Activated CD4-positive, alpha-beta T cell treated with anti-CD3 and anti-CD28 coated beads for 1 hour (primary cell): ENCODE data around the gene LEMD2.

Experiments used
- DNase-seq: peaks from one replicate; pipeline ENCODE4 v3.0.0-alpha.2; 2020

The LEMD2 gene

DNA sequence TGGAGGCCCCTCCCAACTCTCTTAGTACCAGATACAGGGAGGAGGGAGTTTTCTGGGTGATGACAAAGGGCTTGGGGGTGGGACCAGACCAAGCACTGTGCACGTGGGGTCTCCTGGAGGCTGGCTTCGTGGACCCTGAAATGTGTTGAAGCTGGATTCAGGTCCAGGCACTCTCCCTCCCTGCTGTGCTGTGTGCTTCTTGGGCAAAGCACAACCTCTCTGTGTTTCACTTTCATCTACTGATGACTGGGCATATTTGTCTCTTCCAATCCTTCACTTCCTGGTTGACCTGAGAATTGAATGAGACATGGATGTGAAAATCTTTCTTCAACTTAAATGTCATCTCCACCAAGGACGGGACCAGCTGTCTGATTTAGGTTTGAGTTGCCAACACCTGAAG lies 29.4 kb upstream of the LEMD2 start:
- no peak for DNase-seq

DNA sequence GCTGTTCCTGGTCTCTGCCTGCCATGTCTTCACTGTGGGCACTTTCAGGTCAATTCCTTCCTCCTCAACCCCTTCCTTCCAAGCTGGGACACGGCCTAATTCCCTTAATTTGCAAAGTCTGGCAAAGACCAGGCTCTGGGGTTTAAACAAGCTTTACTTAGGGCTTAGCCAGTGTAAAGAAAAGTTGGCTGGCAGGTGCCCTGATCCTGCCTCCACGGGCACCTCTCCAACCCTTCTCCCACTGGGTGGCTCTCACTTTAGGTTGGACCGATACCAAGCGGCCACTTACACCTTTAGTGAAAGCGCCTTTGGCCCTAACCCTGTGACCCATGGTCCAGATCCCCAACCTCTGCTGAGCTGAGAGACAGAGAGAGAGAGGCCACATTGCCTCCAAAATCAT lies 28.6 kb upstream of the LEMD2 start:
- no peak for DNase-seq

GRCh38 chr6:33816911-33817310 lies 28.0 kb upstream of the LEMD2 start:
- no peak for DNase-seq

GRCh38 chr6:33815854-33816253 lies 26.9 kb upstream of the LEMD2 start:
- no peak for DNase-seq

- DNase-seq = no peak
Measured at GRCh38 chr6:33813990-33814985, 25.4 kb upstream of the LEMD2 start.

DNA sequence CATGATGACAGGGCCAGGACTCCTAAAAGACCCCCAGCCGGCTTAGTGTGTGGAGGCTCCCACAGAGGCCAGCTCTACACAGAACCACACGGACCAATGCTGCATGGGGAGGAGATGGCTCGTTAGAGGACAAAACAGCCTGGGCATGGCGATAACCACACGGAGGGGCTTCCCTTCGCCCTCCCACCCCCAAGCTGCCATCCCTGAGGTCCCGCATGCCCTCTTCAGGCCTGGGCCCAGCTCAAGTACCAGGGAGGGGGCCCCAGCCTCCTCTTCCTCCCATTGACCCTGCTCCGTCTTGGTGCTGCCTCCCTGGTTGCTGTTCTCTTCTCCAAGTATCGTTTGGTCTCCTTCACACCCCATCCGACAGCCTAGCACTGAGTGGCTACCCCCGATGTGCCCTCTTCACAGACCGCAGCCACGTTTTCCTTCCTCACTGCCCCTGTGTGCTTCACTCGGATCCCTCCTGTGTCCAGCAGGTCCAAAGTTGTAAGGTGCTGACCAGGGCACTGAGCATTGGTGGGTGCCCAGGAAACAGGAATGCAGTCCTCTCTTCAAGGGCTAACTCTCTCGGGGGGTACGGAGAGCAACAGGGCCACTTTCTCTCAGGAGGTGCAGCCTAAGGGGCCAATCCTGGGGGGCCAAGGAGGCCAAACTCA lies 24.4 kb upstream of the LEMD2 start:
- no peak for DNase-seq

- no peak for DNase-seq
Measured at GRCh38 chr6:33812669-33813068, 23.7 kb upstream of the LEMD2 start.

GRCh38 chr6:33809594-33809993 lies 20.7 kb upstream of the LEMD2 start:
- DNase-seq = no peak

DNA sequence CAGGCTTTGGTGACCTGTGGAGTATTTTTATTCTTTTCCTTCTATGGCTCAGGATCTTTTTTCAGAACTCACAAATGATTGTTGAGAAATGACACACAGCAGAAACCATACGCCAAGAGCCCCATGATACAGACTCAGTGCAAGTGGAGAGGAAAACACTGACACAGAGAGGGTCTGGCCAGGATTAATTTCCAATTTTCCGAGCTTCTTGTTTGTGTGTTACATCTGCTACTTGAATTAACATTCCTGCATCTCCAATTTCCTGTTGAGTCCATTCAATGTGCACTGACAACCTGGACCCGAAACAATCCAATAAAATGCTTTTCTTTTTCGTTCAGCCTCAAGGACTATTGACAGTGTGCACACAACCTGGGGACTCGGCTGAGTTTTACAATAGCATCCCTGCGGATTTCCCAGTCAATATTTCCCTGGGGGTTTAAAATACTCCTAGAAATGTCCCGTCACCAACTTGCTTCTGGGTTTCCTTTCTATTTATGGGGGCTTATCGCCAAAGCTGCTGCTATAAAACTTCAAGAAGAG lies 19.8 kb upstream of the LEMD2 start:
- no peak for DNase-seq

DNA sequence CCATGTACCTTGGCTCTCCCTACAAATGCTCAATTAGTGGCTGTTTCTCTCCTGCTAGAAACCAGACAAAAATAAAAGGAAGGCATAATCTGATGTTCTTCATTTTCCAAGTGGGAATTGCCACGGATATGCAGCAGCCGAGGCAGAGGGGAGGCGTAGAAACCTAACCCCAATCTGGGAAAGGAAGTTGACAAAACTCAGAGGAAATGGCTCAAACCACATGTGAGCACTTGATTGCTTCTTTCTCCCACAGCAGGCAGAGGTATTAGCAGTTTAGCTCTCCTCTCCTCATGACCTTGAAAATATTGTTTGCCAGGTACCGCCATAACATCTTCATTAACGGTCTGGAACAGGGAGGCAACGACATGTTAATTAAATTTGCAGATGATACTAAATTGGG lies 18.7 kb upstream of the LEMD2 start:
- DNase-seq = no peak

DNA sequence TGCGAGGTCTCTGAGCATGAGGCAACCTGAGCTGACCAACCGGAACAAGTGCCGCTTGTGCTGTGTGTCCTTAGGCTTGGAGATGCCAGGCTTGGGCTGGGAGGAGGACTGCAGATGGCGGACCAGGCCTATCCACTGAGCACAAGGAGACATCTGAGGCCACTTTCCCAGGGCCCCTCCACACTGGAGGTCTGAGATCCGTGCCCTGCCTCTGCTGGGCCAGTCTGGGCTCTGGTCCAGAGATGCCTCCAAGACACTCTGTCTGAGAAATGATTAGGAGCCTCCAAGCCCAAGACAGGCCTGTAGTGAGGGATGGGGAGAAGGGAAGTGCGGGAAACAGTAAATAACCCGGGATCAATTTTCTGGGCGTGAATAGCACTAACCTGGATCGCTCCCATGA lies 17.9 kb upstream of the LEMD2 start:
- DNase-seq = no peak

DNA sequence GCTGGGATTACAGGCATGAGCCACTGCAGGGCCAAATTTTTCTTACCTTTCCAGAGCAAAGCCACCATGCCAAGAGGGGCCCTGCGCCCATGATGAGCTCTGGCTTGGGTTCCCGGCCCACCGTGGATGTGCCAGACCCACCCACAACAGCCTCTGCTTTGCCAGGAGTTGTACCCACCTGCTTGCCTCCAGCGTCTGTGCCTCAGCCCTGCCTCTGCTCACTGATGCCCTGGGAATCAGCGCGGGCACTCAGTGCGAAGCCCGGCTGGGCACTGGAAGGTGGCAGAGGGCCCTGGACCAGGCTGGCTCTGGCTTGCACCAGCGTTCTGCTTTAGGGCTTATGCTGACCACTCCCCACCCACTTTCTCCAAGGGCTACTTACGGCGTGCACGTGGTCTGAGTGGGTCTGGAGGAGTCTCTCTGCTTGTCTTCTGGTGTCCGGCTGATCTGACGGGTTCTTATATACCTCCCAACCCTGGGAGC lies 14.7 kb upstream of the LEMD2 start, which contains the start of gene MLN:
Gene MLN, minus strand, starts transcription at position 433 of the 483 bp plus-strand sequence. CDS start 2,840 bp downstream, outside the sequence.
- DNase-seq = no peak

DNA sequence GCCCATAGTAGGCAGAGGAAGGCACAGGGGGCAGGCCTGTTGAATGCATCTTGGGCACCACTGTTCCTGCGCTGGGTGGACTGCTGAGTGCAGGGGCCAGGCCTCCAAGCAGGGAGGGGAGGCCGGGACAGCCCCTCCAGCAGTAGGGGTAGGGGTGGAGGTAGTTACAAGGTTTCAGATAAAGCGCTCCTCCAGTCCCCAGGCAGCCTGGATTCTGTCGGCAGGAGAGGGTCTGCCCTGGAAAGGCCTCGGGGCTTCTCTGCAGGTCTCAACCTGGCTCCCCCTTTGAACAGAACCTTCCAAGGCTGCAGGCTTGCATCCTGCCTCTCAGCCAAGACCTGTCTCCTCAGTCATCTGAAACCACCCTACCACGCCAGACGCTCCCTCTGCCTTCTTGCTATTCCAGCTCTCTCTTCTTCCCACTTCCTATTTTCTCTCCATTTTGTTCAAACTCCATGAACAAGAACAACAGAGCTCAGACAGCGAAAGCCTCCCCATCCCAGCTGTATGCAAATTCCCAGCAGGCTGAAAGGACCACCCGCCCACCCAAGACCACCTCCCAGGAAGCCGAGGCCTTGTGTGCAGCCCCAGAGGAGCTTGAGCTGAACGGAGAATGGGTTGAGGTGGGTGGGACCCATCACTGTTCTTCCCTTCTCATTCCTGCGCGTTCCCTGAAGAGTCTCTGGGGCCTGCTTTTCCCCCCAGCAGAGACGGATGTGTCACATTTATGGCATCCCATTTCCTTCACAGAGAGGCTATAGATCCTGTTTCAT lies 13.4 kb upstream of the LEMD2 start:
- no peak for DNase-seq

- DNase-seq = no peak
Measured at GRCh38 chr6:33801611-33802010, 12.7 kb upstream of the LEMD2 start.

DNA sequence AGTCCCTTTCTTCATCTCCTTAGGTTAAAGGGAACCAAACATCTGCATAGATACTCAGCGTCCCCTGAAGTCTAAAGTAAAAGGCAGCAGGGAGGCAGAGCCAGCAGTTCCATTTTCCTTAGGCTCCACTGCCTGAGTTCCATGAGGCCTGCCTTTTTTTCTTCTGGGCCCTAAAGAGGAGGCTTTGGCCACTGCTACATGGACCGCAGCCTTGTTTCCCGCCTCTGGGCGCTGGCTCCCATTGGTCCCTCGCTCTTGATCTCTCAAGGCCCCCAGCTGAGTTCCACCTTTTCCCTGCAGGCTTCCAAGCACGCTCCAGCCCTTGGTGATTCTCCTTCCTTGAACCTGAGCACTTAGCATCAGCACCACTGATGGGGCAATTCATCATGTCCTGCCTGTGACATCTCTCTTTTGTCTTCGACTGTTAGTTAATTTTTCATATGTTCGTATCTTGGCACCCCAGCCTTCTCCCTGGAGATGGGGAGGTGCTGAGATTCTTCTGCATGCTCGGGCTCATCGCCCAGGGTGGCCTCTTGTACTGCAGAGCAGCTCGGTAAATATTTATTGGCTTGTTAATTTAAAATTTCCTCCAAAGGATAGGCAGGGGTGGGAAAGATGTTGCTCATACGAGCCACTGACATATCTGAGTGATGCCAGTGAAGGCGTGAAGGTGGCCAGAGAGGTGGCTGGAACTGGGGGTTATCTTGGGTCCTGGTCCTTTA lies 11.5 kb upstream of the LEMD2 start:
- no peak for DNase-seq

DNA sequence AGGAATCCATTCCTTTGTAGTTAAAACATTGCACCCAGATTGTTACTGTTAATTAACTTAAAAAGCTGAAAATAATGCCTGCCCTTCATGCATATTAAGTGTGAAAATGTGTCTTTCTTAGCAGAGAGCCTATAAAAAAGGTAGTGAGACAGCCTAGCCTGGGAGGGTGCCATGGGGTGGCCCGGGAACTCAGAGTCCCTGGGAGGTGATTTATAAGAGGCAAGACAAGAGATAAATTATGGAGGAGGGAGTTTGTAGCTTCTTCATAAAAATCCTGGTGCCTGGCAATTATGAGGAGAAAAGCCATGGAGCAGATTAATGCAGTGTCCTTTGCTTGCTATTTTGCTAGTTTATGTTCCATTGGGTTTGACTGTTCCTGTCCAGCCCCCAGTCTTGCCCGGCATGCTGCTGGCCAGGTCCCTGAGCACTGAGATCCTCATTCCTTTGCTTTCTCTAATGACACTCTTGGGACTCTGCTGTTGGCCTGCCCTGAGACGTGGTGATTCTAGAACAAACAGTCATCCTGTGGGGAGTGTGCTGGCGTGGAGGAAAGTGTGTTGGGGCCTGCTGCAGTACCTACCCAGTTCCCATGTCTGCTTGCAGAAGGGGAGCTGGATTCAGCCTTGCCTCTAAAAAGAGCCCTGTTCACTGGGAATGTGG lies 10.7 kb upstream of the LEMD2 start:
- no peak for DNase-seq

DNA sequence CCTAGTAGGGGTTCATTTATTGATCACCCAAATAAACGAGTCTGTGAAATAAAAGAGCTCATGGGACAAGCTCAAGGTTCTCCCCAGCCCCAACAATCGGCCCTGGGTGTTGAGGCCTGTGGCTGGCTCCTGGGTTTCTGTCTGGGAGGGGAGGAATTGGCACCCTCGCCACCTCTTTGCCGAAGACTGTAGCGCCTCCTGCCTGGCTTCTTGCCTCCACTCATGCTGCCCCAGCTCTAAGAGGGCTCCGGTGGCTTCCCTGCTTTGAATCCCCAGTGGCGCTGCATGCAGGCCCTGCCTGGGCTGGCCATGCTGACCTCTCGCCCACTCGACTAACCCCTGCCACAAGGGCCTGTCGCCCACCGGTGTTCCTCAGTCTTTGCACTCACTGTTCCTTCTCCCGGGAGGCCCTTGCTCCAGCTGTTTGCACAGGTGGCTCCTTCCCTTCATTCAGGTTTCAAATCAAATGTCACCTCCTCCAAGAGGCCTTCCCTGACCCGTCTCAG lies 9.5 kb upstream of the LEMD2 start:
- DNase-seq = no peak

DNA sequence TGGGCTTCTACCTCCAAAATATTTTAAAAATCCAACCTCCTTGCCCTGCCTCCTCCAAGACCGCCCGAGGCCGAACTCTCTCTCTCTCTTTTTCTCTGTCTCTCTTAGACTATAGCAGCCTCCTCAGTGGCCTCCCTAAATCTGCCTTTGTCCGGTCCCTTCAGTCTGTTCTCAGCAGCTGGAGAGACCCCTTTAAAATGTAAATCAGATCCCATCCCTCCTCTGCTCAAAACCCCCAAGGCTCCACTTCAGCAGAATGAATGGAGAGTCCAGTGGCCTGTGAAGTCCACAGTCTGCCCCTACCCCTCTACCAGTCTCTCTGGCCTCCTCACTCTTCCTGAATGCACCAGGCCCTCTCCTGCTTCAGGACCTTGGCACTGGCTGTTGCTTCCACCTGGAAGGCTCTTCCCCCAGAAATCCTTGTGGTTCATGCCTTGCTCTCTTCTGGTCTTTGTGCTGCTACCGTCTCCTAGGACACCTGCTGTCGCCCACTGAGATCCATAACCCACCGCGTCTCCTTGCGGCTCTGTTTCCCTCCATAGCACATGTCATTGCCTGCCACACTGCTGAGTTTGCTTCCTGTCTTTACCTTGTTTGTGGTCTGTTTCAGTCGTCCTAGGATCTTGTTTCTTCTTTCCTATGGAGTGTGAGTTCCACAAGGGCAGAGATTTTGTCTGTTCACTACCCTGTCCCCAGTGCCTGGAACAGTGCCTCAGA lies 8.9 kb upstream of the LEMD2 start:
- no peak for DNase-seq

GRCh38 chr6:33794910-33795623 lies 6.1 kb upstream of the LEMD2 start:
- DNase-seq = no peak

DNA sequence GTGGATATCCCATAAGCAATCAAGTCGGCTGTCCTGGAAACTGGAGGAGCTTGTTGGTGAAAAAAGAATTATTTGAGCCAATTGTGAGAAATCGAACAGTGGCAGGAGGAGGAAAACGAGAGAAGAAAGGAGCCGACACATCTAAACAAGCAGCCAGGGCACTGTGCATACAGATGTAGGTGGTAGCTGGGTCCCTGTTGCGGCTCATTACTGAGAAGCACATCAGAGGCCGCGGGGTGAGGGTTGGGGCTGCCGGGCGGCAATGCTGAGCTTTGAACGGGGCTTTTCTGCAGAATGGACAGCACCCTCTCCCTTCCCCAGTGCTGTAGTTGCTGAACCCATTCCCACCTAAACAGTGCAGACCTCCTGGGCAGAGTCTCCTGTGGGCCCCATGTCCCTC lies 4.1 kb upstream of the LEMD2 start:
- no peak for DNase-seq
